HG03378 (cell line): Measurements from ENCODE around the gene SHISAL1.

Source experiments
- ATAC-seq: cut with Tn5 transposase; IDR thresholded peaks from one replicate; pipeline ENCODE4 v1.9.1; 2021; ENCODE audit warnings: mild to moderate bottlenecking, moderate library complexity; ENCODE audit not compliant: unreplicated experiment

The SHISAL1 gene

GRCh38 chr22:44312766-44313165 lies at the start of gene SHISAL1:
Gene SHISAL1, minus strand, starts transcription at chr22:44312951. Its CDS starts 12,006 bp downstream, at chr22:44300945.
- ATAC-seq, result no peak

- ATAC-seq, result no peak
These were observed 48.8 kb upstream of the SHISAL1 start for GRCh38 chr22:44361391-44362126.

GRCh38 chr22:44360668-44361381 lies 48.1 kb upstream of the SHISAL1 start:
- ATAC-seq, result no peak

GRCh38 chr22:44360306-44360667 lies 47.5 kb upstream of the SHISAL1 start:
- ATAC-seq, result no peak

- ATAC-seq, result no peak
These were observed 46.9 kb upstream of the SHISAL1 start for GRCh38 chr22:44359496-44360110.

GRCh38 chr22:44358709-44359440 lies 46.1 kb upstream of the SHISAL1 start:
- ATAC-seq, result no peak

- ATAC-seq, result no peak
These were observed 45.3 kb upstream of the SHISAL1 start for GRCh38 chr22:44357966-44358465.

GRCh38 chr22:44357296-44357965 lies 44.7 kb upstream of the SHISAL1 start:
- ATAC-seq, result no peak

GRCh38 chr22:44355716-44356070 lies 42.9 kb upstream of the SHISAL1 start:
- no peak for ATAC-seq

GRCh38 chr22:44354288-44354687 lies 41.5 kb upstream of the SHISAL1 start:
- ATAC-seq, result no peak

- ATAC-seq, result no peak
These were observed 40.3 kb upstream of the SHISAL1 start for GRCh38 chr22:44353041-44353440.

- ATAC-seq, result no peak
These were observed 39.8 kb upstream of the SHISAL1 start for GRCh38 chr22:44352378-44353035.

- ATAC-seq, result no peak
These were observed 39.1 kb upstream of the SHISAL1 start for GRCh38 chr22:44351685-44352377.

GRCh38 chr22:44351037-44351436 lies 38.3 kb upstream of the SHISAL1 start:
- ATAC-seq, result no peak

- ATAC-seq, result no peak
These were observed 36.8 kb upstream of the SHISAL1 start for GRCh38 chr22:44349594-44349993.

GRCh38 chr22:44348971-44349560 lies 36.3 kb upstream of the SHISAL1 start:
- ATAC-seq, result no peak

- ATAC-seq, result no peak
These were observed 34.8 kb upstream of the SHISAL1 start for GRCh38 chr22:44347549-44347948.

- ATAC-seq, result no peak
These were observed 34.3 kb upstream of the SHISAL1 start for GRCh38 chr22:44347080-44347479.

- ATAC-seq, result no peak
These were observed 33.1 kb upstream of the SHISAL1 start for GRCh38 chr22:44345872-44346271.
